Dermis blood vessel endothelial cell (primary cell): ENCODE data around the gene CLPTM1L. TPM values are rescaled to one million over a fixed set of nuclear protein-coding genes. Genes with fewer than 3 reads are reported as not detected.
"Not testable (repeated sequence)": the region's sequence is repeated elsewhere in the genome, so short reads cannot be mapped to it uniquely, and the experiment has no call there.

Experiments
- DNase-seq: peaks from one replicate; pipeline ENCODE4 v3.0.0; 2010
- total RNA-seq: library from RNA; depleted of rRNA; stranded (reverse); fragments of >200 nt; gene quantifications from 2 replicates; pipeline ENCODE4 v1.2.3, GENCODE V29; 2014

Gene CLPTM1L
- total RNA-seq, 1 donor from 2014 or later: 234 TPM

- no peak for DNase-seq
Measured at GRCh38 chr5:1338506-1339070, 6.3 kb downstream of the CLPTM1L start.

GRCh38 chr5:1338196-1338490, 6.8 kb downstream of the CLPTM1L start:
- DNase-seq: no peak

GRCh38 chr5:1337489-1338195, 7.3 kb downstream of the CLPTM1L start:
- DNase-seq: no peak

DNA sequence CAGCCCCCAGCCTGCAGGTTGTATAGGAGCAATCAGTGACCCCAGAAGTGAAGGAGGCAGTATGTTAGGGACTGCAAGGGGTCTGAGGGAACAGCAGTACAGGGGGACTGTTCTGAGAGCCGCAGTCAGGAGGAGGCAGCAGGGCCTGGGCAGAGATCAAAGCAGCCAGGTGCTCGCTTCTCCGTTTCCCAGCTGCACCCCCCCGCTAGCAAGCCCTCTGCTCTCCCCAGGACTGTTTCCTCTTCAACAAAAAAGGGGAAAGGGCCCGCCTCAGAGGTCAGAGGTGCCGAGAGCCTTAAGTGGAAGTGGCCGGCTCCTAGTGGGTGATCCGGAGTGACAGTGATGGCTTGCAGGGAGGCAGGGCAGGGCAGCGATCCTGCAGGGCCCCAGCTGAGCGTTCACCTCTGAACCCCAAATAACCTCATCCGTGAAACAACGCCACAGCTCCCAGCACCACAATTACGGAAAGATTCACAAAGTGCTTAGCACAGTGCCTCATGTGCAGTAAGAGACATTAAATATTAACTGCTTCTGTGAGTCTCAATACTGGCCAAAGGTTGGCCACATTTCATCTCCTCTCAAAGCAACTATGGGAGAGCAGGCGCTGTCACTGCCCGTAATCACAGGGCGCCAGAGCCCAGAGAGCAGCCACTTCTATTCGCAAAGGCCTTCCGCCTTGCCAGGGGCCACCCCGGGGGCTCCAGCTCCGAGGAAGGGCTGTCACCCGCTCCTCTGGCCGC, 8.0 kb downstream of the CLPTM1L start:
- DNase-seq: no peak

- DNase-seq: no peak
Measured at GRCh38 chr5:1336106-1336561, 8.8 kb downstream of the CLPTM1L start.

DNA sequence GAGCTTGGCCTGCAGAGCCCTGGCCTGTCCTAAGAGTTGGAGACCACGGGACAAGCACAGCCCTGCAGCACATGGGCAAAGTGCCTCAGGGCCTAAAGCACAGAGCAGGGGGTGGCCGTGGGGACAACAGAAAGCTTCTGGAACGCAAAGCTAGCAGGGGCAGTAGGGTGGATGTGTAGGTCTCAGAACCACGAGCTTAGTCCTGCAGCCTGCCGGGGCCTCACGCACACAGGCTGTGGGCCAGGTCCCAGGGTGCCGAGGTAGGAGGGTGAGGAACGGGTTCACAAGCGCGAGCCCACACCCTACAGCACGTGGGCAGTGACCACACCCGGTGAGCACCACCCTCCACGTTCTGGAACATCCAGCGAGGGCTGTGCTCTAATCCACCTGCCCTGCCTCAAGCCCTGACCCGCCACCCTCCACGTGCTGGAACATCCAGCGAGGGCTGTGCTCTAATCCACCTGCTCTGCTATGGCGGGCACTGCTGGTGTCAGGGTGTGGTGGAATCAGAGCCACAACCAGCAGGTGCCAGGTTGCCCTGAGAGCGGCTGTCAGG, 9.3 kb downstream of the CLPTM1L start:
- DNase-seq: no peak

DNA sequence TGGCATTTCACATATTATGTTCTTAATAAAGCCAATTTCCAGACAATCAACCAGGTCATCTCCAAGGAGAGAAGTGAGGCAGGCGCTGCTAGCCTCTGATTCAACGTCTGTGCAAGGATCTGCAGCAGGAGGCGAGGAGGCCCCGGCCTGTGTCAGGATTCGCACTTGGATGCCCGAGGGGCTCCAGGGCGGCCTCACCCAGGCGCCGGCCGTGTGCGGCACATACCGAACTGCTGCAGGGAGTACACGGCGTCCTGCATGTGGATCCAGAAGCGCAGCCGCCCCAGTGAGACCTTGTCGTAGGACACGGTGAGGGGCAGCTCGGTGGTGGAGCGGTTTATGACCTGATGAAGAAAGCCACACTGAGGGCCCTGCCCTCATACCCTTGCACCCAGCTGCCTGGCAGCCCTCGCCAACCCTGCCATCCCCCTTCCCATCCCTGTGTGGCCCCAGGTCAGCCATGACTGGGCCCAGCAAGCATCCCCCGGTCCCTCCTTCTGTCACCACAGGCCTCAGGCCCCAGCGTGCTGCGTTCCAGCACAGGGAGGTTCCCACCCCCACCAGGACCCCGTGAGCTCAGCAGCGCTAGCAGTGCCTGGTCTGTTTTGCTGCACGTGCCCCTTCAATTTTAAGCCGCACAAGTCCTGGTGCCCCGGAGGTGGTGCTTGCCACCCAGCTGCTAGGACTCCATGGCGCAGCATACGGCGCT, 9.9 kb downstream of the CLPTM1L start:
- no peak for DNase-seq

GRCh38 chr5:1333986-1334385, 10.9 kb downstream of the CLPTM1L start:
- DNase-seq: no peak

- peak; percentile 12 for DNase-seq
Measured at GRCh38 chr5:1333286-1333685, 11.6 kb downstream of the CLPTM1L start.

DNA sequence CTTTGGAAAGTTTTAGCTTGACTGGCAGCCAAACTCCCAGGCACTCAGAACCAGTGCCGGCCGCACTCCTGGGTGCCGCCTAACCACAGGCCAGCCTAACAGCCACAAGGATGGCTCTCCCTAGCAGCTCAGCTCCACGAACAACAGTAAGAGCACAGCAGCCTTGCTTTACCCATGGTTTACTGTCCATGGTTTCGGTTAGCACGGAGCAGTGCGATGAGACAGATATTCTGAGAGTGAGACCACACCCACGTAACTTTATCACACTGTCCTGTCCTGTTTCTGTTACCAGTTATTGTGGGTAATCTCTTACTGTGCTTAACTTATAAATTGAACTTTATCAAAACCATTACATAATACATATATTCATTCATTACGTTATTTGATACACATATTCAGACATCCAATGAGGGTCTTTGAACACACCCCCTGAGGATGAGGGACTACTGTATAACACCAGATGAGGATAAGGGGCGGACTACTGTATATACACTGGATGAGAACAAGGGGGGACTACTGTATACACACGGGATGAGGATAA, 12.4 kb downstream of the CLPTM1L start:
- DNase-seq: no peak

DNA sequence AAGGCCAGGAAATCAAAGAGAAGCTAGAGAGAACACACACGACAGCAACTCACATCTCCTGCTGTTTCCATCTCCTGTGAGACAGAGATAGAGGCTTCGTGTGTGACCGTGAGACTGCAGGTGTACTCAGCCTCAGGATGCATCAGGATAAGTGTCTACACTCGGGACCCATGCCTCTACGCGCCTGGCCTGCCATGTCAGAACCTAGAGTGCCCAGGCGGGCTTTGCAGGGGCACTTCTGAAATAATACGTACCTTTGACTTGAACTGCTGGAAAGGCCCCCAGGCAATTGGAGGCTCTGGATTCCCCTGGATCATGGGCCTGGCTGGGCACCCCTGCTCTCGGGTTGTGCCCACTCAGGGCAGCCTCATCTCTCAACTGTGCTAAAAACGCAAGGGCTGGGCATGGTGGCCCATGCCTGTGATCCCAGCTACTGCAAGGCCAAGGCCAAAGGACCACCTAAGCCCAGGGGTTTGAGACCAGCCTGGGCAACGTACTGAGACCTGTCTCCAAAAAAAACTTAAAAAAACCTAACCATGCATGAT, 13.0 kb downstream of the CLPTM1L start:
- no peak for DNase-seq

DNA sequence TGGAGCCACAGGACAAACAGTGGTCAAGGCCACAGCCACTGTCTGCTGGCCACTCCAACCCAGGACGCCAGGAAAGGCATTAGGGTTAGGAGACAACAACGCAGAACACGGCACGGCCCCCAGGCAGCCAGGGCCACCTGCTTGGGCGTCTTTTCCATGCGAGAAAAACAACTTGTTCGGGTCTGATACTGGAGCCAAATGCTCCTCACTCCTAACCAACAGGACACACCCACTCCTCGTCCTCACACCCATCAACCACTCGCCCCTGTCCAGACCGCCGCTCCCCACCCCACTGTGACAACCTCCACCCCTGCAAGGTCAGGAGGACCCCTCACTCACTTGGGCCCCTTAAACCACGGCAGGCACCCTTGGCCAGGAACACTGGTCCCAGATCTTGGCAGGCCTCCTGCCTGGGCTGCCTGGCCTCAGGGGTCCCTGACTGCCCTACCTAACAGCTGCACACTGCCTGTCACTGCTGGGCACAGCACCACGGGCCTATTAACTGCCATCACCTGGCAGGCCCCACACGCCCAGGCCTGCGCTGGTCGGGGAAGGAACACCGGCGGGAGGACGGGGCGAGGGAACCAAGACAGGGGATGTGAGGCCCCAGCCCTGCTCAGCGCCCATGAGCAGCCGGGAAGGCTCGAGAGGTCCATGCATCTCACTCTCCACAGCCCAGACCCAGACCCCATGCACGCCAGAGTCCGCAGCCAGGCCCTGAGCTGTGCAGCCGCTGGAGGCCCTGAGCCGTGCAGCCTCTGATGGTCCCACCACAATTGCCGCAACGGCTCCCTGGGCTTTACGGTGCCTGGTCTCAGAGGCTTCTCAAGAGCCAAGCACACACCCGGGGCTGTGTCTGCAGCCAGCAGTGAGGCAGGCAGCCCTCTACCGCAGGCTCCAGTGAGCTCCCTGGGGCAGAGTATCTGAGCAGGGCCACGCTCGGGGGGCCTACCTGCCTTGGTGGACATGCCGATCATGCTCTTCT, 13.8 kb downstream of the CLPTM1L start:
- no peak for DNase-seq

DNA sequence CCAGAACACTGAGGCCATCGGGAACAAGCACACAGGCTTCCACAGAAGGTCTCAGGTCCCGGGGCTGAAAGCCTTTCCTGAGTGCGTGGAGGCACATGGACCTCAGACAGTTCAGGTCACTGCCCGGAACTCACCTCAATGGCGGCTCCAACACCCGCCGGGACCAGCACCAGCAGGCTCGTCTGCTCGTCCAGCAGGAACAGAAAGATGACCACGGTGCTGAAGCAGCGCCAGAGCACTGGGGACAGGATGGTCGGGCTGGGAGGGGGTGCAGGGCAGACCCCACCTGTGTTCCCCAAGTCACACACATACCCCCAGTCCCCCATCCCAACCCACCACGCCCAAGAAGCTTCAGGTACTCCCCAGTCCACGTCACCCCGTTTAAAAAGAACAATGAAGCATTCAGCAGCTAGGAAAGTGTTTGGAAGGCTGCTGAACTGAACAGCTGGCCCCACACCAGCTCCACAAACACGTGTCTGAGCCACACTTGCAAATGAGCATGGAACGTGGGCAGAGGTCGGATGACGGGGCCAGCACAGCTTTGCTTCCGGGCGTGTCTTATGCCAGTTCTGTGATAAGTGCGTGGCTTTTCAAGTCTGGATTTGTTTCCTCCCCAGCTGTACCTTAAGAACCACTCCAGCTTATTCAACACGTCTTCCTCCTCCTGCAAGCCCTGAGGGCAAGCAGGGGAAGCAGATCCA, 14.6 kb downstream of the CLPTM1L start:
- DNase-seq: no peak

- DNase-seq: no peak
Measured at GRCh38 chr5:1329111-1329579, 15.8 kb downstream of the CLPTM1L start.

DNA sequence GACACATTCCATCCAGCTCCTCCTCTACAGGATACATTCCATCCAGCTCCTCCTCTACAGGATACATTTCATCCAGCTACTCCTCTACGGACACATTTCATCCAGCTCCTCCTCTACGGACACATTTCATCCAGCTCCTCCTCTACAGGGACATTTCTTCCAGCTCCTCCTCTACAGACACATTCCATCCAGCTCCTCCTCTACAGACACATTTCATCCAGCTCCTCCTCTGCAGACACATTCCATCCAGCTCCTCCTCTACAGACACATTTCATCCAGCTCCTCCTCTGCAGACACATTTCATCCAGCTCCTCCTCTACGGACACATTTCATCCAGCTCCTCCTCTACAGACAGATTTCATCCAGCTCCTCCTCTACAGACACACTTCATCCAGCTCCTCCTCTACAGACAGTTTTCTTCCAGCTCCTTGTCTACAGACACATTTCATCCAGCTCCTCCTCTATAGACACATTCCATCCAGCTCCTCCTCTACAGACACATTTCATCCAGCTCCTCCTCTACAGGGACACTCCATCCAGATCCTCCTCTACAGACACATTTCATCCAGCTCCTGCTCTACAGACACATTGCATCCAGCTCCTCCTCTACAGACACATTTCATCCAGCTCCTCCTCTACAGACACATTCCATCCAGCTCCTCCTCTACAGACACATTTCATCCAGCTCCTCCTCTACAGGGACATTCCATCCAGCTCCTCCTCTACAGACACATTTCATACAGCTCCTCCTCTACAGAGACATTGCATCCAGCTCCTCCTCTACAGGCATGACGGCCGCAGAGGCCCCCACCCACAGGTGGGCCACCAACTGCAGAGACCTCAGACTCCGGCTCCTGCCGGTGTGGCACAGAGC, 16.4 kb downstream of the CLPTM1L start:
- peak; percentile 38 for DNase-seq

DNA sequence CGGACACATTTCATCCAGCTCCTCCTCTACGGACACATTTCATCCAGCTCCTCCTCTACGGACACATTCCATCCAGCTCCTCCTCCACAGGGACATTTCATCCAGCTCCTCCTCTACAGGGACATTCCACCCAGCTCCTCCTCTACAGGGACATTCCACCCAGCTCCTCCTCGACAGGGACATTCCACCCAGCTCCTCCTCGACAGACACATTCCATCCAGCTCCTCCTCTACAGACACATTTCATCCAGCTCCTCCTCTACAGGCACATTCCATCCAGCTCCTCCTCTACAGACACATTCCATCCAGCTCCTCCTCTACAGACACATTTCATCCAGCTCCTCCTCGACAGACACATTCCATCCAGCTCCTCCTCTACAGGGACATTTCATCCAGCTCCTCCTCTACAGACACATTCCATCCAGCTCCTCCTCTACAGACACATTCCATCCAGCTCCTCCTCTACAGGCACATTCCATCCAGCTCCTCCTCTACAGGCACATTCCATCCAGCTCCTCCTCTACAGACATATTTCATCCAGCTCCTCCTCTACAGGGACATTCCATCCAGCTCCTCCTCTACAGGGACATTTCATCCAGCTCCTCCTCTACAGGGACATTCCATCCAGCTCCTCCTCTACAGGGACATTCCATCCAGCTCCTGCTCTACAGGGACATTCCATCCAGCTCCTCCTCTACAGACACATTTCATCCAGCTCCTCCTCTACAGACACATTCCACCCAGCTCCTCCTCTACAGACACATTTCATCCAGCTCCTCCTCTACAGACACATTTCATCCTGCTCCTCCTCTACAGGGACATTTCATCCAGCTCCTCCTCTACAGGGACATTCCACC, 17.8 kb downstream of the CLPTM1L start:
- peak; percentile 34 for DNase-seq

DNA sequence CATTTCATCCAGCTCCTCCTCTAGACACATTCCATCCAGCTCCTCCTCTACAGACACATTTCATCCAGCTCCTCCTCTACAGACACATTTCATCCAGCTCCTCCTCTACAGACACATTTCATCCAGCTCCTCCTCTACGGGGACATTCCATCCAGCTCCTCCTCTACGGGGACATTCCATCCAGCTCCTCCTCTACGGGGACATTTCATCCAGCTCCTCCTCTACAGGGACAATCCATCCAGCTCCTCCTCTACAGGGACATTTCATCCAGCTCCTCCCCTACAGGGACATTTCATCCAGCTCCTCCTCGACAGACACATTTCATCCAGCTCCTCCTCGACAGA, 18.4 kb downstream of the CLPTM1L start:
- DNase-seq: not testable (repeated sequence)

DNA sequence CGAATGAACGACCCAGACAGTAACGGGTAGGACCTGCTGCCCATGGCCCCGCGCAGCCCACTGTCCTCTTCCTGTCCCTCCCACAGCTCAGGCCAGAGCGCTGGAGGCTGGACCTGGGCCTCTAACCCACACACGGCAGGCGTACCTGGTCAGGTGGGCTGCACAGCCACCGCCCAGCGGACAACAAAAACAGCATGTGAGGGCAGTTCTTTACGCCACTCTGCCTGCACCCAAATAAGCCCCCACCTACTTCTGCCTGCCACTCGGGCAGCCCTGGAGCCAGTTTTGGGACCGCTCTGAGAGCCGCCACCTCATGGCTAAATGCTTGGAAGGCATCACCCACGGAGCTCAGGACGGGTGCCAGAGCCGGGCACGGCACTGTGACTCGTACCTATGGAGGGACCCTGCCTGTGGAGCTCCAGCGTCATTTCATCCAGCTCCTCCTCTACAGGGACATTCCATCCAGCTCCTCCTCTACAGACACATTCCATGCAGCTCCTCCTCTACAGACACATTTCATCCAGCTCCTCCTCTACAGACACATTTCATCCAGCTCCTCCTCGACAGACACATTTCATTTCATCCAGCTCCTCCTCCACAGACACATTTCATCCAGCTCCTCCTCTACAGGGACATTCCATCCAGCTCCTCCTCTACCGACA, 18.9 kb downstream of the CLPTM1L start:
- no peak for DNase-seq
